ENCODE measurements around the gene LIPG. TPM values are rescaled to one million over a fixed set of nuclear protein-coding genes. Genes with fewer than 3 reads are reported as not detected.

LIPG gene
- total RNA-seq, 2 experiments from 2014 or later, result 0.08 to 0.13 TPM

DNA sequence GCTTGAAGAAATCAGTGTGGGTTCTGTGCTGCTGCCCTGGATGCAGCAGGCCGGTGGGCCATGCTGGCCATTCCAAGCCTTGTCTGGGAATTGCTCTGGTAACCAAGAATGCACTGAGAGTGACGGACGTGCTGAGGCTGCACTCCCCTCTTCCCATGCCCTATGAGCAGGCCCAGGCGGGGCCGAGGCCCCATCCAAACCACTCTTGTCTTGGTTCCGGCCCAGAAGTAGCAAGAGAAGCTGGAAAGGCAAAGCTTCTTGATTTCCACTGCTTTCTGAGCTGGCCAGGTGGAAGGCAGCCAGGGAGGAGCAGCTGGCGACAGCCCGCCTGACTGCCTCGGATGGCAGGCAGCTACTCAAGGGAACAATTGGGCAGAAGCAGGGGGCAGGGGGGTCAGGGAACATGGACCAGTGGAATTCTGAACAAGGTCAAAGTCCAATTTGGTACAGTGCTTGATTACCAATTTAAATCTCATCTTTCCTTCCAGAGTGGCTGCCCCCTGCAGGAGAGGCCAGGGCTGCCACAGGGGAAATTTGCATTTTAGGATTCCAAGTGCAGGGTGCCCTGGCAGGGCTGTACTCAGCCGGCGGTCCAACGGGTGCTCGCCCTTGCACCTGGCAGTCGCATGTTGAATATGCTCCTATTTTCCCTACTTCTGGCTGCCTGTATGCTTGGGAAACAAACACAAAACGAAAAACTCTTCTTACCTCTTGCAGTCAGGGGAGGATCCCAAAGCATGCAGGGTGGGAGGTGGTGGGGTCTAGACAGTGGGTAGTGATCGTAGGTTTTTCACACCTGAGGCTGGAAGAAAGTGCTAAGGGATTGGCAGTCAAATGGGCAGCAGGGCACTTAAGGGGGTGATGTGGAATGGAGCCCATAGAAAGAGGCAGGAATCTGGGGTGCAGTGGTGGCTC is 67.3 kb downstream of the LIPG start:
- POLR2A ChIA-PET, result no interaction called here
- CTCF ChIA-PET, result no interaction called here

DNA sequence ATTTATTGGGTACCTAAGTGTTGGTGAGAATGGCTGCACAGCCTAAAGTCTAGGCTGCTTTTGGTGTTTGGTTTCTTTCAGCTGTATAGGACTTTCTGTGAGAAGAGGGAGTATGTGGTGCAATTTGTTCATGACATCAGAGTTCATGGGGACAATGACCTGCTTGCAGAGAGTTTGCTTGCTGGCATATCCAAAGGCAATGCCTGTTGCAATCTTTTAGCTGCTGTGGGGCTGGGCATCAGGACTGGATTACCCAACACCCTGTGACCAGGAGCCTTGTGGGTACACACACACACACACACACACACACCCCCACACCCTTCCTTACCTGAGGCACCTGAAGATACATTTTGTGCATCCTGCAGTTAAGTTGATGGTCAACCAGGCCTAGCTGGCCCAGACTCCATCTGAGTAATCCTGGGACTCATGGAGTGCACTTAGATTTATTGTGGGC is 68.4 kb downstream of the LIPG start:
- ChIA-PET CTCF (no interaction called here), POLR2A (no interaction called here)

DNA sequence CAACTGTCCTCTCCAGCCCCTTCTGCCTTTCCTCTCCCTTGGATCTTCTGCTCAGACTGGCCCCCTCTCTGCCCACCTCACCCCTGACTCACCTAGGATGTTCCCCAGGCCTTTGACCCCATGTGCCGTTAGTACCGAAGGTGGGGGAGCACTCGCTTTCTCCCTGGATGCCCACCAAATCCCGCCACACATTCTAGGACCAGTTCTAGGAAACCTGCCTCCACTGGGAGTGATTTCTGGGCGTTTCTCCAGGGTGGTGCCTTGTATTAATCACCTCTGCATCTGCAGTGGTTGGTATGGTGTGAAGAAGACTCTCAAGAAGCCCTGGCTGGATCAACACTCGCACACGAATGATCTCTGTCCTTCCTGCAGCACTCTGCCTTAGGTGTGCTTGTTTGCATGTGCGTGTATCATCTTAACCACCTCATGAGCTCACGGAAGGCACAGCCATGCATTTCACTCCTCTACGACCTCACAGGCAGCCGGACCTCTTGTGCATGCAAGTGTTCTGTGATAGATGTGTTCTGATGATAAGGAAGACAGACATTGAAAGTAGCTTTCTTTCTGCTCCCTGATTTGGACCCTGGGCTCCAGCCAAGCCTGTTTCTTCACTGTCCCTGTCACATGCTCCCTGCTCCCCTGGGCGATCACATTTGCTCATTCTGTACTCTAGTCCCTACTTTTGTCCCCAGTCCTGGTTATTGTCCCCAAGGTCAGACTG is 69.4 kb downstream of the LIPG start:
- ChIA-PET CTCF (no interaction called here), POLR2A (no interaction called here)

DNA sequence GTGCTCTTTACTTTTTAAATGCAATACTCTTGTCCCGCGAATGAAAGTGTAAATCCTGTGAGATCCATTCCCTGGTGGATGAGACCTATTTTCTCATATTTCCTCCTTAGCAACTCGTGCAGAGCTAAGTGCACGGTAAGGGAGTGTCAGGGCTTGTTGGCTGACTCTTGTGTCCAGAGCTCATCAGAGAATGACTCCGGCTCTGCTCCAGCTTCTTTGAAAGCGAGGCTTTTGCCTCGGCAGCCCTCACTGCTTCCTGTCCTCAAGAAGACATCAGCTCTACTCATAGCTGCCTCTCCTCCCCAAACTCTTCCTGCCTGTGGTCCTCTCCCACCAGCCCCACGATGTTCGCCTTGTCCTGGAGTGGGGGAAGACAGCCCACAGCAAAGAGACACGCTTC is 70.7 kb downstream of the LIPG start:
- ChIA-PET CTCF (no interaction called here), POLR2A (no interaction called here)

DNA sequence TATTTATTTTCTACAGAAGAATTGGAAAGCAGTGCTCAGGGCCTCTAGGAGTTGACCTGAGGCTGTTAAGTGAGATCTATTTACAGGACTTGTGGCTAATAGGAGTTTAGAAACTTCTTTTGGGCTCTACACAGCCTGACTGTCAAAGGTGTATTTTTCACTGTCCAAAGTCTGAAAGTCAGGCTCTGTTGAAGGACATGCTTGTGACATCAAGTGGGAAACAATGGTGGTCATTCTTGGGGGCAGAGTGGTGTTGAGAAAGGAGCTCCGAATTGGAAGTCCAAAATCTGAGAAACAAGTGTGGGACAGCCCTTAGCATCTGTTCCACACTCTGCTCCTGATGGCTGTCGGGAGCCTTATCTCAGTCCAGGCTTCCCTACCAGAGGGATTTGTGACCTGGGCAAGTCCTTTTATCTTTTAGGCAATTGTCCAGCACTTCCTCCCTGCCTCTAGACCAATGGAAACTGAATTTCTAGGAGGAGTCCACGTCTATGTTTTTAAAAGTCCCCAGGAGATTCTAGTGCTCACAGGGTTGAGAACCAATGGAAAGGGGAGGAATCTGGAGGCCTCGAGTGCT is 76.4 kb downstream of the LIPG start:
- ChIA-PET POLR2A (no interaction called here), CTCF (no interaction called here)

DNA sequence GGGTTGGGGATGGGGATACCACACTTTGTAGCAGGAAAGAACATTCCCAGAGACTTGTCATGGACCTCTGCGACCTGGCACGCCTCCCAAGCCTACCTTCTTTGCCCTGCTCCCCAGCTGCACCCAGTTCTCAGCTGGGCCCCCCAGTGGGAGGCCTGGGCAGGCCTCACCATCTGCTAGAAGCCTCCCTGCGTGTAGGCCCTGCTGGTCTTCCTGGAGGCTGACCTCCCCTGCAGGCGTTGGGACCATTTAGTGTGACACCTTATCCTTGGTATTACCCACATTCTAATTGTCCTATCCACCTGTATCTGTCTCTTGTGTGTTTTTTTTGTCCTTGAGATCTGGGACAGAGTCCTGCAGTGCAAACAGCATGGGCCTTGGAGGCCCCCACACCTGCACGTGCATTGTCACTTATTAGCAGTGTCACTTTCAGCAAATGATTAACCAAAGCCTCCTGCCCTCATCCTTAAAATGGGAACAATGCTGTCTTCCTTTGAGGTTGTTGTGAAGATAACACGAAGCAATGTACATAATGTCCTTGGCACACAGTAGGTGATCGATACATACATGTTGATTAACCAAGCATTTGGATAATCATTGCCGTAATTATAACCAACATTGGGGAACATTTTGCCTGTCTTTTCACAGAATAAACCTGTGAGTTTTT is 77.2 kb downstream of the LIPG start:
- ChIA-PET CTCF (no interaction called here), POLR2A (no interaction called here)

DNA sequence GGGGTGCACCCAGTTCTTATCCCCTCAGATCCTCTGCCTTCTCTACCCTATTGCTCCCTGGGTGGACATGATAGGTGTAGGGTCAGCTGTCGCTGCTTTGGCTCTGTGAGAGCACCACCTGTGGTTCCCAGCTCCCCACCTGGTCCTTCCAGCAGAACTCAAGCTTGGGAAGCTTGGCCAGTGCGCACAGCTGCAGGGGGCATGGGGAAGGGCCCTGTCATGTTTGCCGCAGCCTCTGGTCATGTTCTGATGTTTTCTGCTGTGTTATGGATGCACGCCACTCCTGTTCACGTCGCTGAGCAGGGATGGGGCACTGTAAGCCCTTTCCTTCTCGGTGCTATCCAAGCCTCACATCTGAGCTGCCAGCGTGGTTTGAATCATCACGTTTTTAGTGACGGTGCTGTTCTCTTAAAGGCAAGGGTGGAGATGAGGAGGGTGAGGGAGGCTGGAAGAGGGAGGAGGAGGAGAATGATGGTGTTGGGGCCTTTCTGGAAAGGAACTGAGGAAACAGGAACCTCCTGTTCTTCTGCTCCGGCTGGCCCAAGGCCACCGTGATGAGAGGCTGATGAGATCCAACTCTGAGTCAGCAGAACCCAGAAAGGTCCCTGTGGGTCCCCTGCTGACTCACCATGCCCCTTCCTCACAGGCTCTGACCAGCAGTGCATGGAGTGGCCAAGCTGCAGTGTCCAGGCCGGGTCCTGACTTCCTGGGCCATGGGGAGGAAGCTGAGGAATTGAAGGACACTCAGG is 78.0 kb downstream of the LIPG start:
- ChIA-PET POLR2A (no interaction called here), CTCF (no interaction called here)

DNA sequence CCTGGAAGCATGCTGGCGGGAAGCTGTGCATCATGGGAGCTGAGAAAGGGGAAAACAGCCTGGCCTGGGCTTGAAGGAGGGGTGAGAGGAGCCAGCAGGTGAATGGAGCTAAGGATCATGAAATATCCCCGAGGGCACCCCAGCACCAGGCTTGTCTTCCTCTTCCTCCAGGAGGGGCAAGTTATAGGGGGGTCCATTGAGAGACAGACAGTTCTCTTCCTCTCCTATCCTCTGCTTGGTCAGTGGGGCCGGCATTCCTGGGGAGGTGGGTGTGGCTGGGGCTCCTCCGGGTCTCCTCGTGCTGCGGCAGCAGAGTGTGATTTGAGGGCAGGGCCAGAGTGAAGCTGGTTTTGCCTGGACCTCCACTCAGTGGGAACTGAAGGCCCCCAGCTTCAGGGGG is 78.9 kb downstream of the LIPG start:
- ChIA-PET POLR2A (no interaction called here), CTCF (no interaction called here)

DNA sequence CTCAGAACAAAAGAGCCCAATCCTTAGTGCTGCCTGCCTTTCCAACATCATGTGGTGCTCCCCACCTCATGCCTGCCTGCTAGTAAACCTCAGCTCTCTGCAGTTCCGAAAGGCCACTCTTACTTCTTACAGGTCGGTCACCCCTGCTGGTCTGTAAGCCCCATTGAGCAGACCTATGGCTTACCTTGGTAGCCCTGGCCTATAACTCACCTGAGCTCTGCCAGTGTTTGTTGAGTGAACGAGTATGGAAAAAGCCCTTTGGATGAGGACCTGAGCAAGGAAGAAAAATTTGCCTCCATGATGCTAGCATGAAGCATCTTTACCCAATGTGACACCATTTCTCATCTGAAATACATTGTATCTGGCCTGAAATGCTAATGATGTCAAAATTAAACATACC is 83.3 kb downstream of the LIPG start:
- ChIA-PET POLR2A (no interaction called here), CTCF (no interaction called here)

DNA sequence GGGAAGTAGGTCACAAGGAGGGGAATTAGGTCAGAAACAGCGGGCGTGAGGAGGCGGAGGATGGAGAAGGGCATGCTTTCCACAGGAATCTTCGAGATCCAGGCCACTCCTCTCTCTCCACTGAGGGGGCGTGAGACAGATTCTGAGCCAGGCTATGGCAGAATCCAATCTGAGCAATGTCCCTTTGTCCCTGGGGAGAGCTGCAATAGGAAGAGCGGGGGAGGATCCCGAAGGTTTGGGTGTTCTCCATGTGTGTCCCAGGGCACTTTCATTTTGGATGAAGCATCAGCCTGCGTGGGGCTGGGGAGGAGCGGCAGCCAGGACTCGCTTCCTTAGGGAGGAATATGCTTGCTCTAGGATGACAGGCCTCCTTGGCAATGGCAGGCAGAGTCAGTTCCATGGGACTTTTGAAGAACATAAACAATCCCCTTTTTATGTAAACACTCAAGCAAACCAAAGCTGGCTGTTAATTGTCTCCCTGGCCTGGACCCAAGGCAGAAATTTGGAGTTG is 84.0 kb downstream of the LIPG start:
- POLR2A ChIA-PET, result no interaction called here
- CTCF ChIA-PET, result no interaction called here

DNA sequence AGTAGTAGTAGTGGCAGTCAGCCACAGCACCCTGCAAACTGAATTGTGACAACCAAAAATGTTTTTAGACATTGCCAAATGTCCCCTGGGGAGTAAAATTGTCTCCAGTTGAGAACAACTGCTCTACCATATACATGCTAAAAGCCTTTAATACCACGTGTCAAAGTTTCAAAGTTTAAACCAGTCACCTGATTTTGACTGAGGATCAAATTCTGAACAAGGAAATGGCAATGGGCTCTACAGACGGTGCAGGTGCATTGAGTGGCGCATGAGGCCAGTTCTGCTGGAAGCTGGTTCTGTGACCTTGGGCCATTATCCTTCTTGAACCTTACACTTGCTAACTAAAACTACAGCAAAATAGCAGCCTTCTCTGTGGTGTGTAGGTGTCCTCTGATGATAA is 85.0 kb downstream of the LIPG start:
- POLR2A ChIA-PET, result no interaction called here
- CTCF ChIA-PET, result no interaction called here

DNA sequence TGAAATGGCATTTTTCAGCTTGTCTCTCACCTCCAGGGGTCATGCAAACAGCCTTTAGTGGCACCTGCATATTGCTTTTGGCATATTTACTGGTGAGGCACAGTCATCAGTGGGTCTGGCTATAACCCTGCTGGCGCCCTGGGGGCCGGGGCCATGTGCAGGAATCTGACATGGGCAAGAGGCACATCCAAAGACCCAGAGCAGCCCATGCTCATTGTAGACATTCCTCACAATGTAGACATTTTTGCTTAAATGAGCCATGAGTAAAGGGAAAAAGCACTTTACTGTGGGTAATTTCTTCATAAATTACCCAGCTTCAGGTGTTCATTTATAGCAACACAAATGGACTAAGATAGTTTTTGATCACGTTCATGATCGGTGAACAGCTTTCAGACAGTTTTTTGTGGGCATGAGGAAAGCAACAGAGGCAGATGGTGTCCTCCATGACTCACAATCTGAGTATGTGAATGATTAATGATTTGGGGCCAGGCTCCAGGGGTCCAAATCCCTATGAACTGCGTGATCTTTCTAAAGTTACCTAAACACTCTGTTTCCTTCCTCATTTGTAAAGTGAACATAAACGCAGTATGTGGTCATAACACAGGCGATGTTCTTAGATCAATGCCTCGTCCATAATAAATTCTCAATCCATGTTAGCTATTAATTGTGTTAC is 85.8 kb downstream of the LIPG start:
- CTCF ChIA-PET, result no interaction called here
- POLR2A ChIA-PET, result no interaction called here

DNA sequence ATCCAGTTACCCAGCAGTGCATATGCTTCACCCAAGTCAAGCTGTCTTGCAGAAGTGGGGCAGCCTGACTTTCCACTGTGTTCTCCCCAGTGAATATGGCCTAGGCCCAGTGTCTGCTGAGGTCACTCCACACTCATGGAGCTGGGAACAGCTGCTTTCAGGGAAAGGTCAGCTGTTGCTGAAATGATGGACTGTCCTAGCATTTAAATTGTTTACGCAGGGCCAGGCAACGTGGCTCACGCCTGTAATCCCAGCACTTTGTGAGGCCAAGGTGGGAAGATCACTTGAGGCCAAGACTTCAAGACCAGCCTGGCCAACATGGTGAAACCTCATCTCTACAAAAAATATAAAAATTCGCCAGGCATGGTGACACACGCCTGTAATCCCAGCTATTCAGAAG is 86.5 kb downstream of the LIPG start:
- POLR2A ChIA-PET, result no interaction called here
- CTCF ChIA-PET, result no interaction called here

Other genes with a start within 250 kb of the LIPG start
- gene DYM, start 101.4 kb upstream of the LIPG start, total RNA-seq, result 10 to 100 TPM; 68.5 to 69.8 TPM
- 10 to 100 TPM; 22.5 to 24.1 TPM for gene C18orf32, start 74.8 kb upstream of the LIPG start, total RNA-seq
- 1,000 to 10,000 TPM; 2,052 to 2,074 TPM for gene RPL17, start 69.6 kb upstream of the LIPG start, total RNA-seq